Muscle of leg (tissue), 11 donors: ENCODE measurements around the gene MAML3. TPM values are rescaled to one million over a fixed set of nuclear protein-coding genes. Genes with fewer than 3 reads are reported as not detected.

Source experiments
- DNase-seq: peaks from one replicate; pipeline ENCODE4 v3.0.0; 2013
- H3K27ac ChIP-seq: one replicate; pipeline ENCODE4 v1.5.1; 2013; ENCODE audit warnings: mild to moderate bottlenecking, low read length, control low read depth
- H3K27me3 ChIP-seq: one replicate; pipeline ENCODE4 v1.6.1; 2013; ENCODE audit warnings: low read length; ENCODE audit not compliant: control insufficient read depth, insufficient read depth
- H3K36me3 ChIP-seq: one replicate; pipeline ENCODE4 v1.6.1; 2013; ENCODE audit warnings: low read length; ENCODE audit not compliant: control insufficient read depth, insufficient read depth
- H3K4me1 ChIP-seq: one replicate; pipeline ENCODE4 v1.6.1; 2013; ENCODE audit warnings: low read length; ENCODE audit not compliant: control insufficient read depth, insufficient read depth
- H3K4me3 ChIP-seq: one replicate; pipeline ENCODE4 v1.5.1; 2013; ENCODE audit warnings: low read length, control low read depth
- H3K9me3 ChIP-seq: replicated peaks from 2 replicates; pipeline ENCODE4 v1.6.1; 2013; ENCODE audit warnings: low read depth, low read length; ENCODE audit not compliant: control insufficient read depth
- WGBS: methylation state at CpG from one replicate; pipeline ENCODE4 v1.1.5; 2013; ENCODE audit warnings: missing lambda C conversion rate; ENCODE audit not compliant: insufficient coverage; 5-methylcytosine and 5-hydroxymethylcytosine counted together
- polyA plus RNA-seq, 8 donors: library from polyadenylated mRNA; unstranded; fragments of 120-200 nt; gene quantifications; one replicate each; pipeline versions ENCODE4 v1.2.1 to v1.2.3, GENCODE V29; 2013; ENCODE audit warnings: inconsistent platforms in 1 of 8, low replicate concordance in 1 of 8; ENCODE audit not compliant: insufficient read length in 8 of 8, insufficient read depth in 1 of 8
- total RNA-seq: library from RNA; stranded (reverse); fragments of 120-200 nt; gene quantifications from one replicate; pipeline ENCODE4 v1.2.4, GENCODE V29; 2013

Gene MAML3
- total and polyA plus RNA-seq, 9 donors, result 3.0 to 5.5 (median 5.0) TPM

DNA sequence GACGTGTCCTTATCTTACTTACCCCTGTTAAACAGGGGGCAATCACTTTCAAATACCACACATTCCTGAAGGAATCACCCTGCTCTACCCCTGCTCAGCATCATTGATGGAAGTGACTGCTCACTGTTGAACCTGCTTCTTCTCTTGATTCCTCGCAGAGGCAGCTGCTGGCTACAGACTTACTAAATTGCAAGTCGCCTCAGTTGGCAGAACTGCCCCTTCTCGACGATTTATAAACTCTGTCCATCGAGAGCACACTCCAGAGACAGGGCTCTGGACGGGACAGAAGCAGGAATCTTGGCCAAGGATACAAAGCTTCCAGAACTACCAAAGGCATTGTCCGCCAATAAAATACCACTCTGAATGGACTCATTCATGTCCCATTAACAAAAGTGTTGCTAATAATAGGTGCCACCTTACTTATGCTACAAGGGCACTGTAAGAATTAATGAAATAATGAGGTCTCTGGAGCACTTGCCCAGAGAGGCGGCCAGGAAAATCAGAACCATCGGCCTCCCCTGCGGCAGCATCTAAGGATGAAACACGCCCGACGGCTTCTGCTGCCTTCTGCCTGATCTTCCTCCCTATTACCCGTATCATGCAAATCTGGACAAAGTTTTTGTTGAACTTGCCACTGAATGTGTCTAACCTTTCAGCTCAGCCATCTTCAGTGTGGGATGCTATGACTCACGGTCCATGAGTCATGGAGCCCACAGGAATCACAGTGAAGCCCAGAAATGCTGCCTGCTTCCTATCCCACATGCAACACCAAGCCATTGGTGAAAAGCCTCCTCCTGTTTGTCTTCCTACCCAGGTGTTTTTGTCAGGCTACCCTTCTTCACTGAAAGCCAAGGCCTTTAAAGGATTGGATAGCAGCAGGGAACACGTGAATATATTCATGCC, 164.9 kb downstream of the MAML3 start:
- Histone ChIP-seq H3K4me1 (peaks cover 15% of the 10 kb centered on the region), H3K27me3 (no peaks in the 10 kb centered on the region), H3K27ac (no peak overlapping the region), H3K9me3 (no peaks in the 10 kb centered on the region), H3K4me3 (no peak overlapping the region), H3K36me3 (no peaks in the 10 kb centered on the region)
- 70% methylated on average over 14 of the region's 17 CpGs for WGBS
- DNase-seq, result peak; percentile 16

DNA sequence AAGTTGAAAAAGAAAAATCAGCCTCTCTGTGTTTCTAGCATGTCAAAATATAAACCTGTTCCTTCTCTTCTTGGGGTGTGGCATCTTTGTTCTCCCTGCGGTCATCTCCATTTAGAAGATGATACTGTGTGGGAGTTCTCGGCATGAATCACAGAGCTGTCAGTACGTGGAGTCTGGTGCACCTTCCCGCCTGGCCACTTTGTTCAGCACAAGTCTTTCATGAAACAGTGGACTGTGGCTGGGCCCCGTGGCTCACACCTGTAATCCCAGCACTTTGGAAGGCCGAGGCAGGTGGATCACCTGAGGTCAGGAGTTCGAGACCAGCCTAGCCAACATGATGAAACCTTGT, 166.5 kb downstream of the MAML3 start:
- no peaks in the 10 kb centered on the region for H3K9me3 ChIP-seq
- no peaks in the 10 kb centered on the region for H3K27me3 ChIP-seq
- no peak overlapping the region for H3K4me3 ChIP-seq
- 83% methylated on average over 5 of the region's 7 CpGs for WGBS
- no peaks in the 10 kb centered on the region for H3K36me3 ChIP-seq
- H3K4me1 ChIP-seq, result peaks cover 15% of the 10 kb centered on the region
- no peak for DNase-seq
- peak overlapping the region; percentile 1 for H3K27ac ChIP-seq

DNA sequence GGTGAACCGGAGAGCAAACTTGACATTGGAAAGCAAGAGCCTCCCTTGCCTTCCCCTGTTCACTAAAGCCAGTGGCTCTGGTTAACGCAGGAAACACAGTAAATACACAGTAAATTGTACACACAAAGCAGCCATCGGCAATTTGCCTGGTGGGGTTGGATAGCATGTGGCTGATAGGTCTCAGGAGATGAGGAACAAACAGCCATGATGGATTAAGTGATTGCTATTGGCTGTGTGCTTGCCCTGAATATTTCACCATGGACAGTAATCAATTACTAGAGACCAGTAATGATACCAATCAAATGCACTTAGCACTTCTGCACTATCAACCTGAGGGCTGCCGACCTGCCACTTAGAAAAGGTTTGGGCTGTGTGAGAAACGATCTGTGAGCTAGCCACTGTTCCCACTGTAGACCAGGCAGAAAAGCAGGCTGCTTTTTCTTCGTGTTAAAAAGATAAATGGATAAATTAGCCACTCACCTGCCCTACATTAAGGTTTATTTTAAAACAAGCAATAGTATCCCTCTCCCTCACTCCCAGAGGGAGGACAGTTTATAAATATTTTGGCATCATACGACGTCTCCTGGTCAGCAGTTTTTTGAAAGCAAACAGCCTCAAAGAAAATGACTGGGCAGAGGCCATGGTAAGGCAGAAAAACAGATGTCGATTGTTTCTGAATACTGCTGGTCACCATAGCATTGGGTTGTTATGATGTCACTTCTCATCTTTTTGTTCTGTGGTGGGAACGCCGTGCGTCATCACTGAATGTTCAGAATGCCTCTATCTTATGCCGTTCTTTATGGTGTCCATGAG, 167.1 kb downstream of the MAML3 start:
- WGBS, result 25% methylated on average over 4 of the region's 13 CpGs
- H3K4me3 ChIP-seq, result no peak overlapping the region
- peak; percentile 81 for DNase-seq
- no peaks in the 10 kb centered on the region for H3K27me3 ChIP-seq
- peaks cover 15% of the 10 kb centered on the region for H3K4me1 ChIP-seq
- no peaks in the 10 kb centered on the region for H3K9me3 ChIP-seq
- peak overlapping the region; percentile 33 for H3K27ac ChIP-seq
- H3K36me3 ChIP-seq, result no peaks in the 10 kb centered on the region

DNA sequence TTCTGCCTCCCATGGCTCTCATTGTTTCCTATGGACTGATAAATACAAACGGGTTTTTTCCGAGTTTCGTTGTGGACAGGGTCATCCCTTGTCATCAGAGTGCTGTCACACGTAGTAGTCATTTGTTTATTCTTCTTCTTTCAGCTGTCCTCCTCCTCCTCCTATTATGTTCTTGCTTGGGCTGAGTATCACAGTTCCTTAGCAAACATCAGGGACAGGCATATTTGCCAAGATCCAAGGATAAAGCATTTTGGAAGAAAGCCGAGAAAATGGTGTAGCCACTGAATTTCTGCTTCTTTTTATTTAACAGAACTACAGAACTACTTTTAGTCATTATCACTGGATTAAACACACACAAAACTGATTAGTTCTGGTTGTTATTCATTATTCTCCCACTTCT, 167.9 kb downstream of the MAML3 start:
- DNase-seq, result peak; percentile 43
- Histone ChIP-seq H3K9me3 (no peaks in the 10 kb centered on the region), H3K4me3 (no peak overlapping the region), H3K27me3 (no peaks in the 10 kb centered on the region), H3K36me3 (no peaks in the 10 kb centered on the region), H3K4me1 (peaks cover 15% of the 10 kb centered on the region), H3K27ac (no peak overlapping the region)
- 55% methylated on average over 2 of the region's 5 CpGs for WGBS

- Histone ChIP-seq H3K4me3 (no peak overlapping the region), H3K4me1 (peaks cover 15% of the 10 kb centered on the region), H3K27ac (no peak overlapping the region), H3K36me3 (no peaks in the 10 kb centered on the region), H3K27me3 (no peaks in the 10 kb centered on the region), H3K9me3 (no peaks in the 10 kb centered on the region)
- no peak for DNase-seq
These were observed 168.6 kb downstream of the MAML3 start for GRCh38 chr4:139985401-139985800.

- WGBS, result no CpG with 5 or more reads among the region's 1 CpG
- Histone ChIP-seq H3K27ac (peak overlapping the region; percentile 1), H3K4me1 (peaks cover 15% of the 10 kb centered on the region), H3K27me3 (no peaks in the 10 kb centered on the region), H3K4me3 (no peak overlapping the region), H3K36me3 (no peaks in the 10 kb centered on the region), H3K9me3 (no peaks in the 10 kb centered on the region)
- DNase-seq, result peak; percentile 22
These were observed 169.5 kb downstream of the MAML3 start for GRCh38 chr4:139984471-139984870.

DNA sequence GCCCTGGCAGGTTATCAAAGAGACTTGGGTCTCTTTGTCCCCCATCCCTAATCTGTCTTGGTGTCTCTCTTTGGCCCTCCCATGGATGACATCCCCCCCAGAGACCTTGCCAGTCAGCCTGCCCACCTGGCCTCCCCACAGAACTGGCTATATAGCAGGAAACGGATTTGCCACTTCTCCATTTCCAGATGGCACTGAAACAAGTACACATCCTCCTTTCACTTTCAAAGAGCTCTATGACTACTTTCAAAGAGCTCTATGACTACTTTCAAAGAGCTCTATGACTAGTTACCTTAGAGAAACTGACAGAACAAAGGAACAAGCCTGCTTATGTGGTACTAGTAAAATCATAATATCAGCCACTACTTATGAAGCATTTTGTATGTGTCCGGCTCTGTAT, 175.3 kb downstream of the MAML3 start:
- Histone ChIP-seq H3K27ac (no peak overlapping the region), H3K27me3 (no peaks in the 10 kb centered on the region), H3K36me3 (no peaks in the 10 kb centered on the region), H3K4me1 (peaks cover 6% of the 10 kb centered on the region), H3K9me3 (no peaks in the 10 kb centered on the region), H3K4me3 (no peak overlapping the region)
- peak; percentile 44 for DNase-seq
- no CpG with 5 or more reads among the region's 2 CpGs for WGBS

- H3K9me3 ChIP-seq, result no peaks in the 10 kb centered on the region
- H3K27me3 ChIP-seq, result no peaks in the 10 kb centered on the region
- 80% methylated on average over 2 of the region's 3 CpGs for WGBS
- no peak overlapping the region for H3K4me3 ChIP-seq
- peaks cover 6% of the 10 kb centered on the region for H3K4me1 ChIP-seq
- no peak overlapping the region for H3K27ac ChIP-seq
- no peaks in the 10 kb centered on the region for H3K36me3 ChIP-seq
- no peak for DNase-seq
These were observed 176.0 kb downstream of the MAML3 start for GRCh38 chr4:139977838-139978609.

DNA sequence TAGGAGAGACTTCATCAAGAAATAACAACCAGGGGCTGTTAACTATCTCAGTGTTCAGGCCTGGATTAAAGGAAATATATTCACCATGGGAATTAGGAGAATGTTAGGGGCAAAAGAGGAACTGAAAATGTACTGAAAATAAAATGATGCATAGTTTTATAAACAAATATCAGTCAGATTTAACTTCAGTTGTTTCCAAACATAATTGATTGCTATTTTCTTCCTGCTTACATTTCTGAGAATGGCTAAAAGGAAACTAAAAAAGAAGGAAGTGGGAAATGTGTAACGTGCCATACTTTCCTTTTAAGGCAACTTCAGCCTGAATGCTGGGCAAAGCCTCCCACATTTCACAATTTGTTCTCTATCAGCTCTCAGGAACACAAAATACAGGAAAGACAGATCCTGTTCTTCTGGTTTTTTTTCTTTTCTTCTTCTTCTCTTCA, 178.1 kb downstream of the MAML3 start:
- Histone ChIP-seq H3K27me3 (no peaks in the 10 kb centered on the region), H3K9me3 (no peaks in the 10 kb centered on the region), H3K27ac (peak overlapping the region; percentile 58), H3K36me3 (no peaks in the 10 kb centered on the region), H3K4me1 (peaks cover 6% of the 10 kb centered on the region), H3K4me3 (no peak overlapping the region)
- peak; percentile 77 for DNase-seq
- WGBS, result no CpG with 5 or more reads among the region's 1 CpG

DNA sequence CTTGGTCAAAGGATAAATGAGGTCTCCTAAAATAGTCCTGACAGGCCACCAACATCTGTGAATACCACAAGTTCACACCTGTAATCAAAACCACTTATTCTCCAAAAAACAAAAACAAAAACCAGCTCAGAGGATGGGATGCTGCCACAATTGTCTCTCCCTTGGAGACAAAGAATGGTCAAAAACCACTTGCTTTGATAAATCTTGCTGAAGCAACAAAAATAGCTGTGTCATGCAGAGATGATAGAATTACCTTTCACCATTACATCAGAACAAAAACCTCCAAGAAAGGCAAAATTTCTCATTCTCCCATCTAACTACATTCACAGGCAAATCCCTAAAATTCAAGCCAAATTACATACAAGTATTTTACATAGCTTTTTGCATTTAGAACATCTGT, 180.4 kb downstream of the MAML3 start:
- Histone ChIP-seq H3K9me3 (no peaks in the 10 kb centered on the region), H3K4me3 (no peak overlapping the region), H3K4me1 (peaks cover 6% of the 10 kb centered on the region), H3K27ac (peak overlapping the region; percentile 22), H3K27me3 (no peaks in the 10 kb centered on the region), H3K36me3 (no peaks in the 10 kb centered on the region)
- peak; percentile 58 for DNase-seq
